ENCODE results near the gene CETN3. TPM values are rescaled to one million over a fixed set of nuclear protein-coding genes. Genes with fewer than 3 reads are reported as not detected.

The CETN3 gene
- total and polyA plus RNA-seq, 2 of the 13 experiments (the other 11 are each of a cell fraction or from before 2014, with no cell fraction given) = 15.4 to 71.5 TPM

DNA sequence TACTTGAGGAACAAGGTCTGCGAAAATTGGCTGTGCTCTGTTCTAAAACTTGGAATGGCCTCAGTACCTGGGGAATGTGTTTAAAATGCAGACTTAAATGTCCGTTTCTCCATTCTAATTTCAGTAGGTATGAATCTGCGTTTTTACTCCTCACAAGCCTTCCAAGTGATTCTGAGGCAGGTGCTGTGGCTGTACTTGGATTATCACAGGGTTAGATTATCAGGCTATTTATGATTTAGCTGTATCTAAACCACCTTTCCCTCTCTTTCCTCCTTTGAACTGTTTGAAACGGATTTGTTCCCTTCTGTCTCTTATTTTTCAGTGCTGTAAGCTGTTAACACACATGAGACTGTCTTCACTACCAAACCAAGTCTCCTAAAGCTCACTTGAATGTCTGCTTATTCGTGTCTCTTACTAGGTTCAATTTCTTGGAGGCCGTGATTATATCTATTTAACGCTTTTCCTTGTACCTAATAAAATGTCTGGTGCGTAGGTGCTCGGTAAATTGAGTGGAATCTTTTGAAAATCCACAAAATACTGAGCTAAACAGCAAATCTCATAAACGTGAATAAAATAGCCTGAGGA lies 714 bp upstream of the CETN3 start (continued):
- TF ChIP-seq TEF (CRISPR knock-in tag; IDR thresholded peaks at IDR 0.05) = no peak
- TF ChIP-seq CHD4 (IDR thresholded peaks at IDR 0.05; ENCODE audit: borderline replicate concordance, low read length) = no peak
- no peak for TF ChIP-seq ZNF383 (CRISPR knock-in tag; IDR thresholded peaks at IDR 0.05; ENCODE audit: borderline replicate concordance)
- 0 out of 2 replicates have a peak, but pooled peaks have one; percentile 21 for TF ChIP-seq ZFP82 (CRISPR knock-in tag; IDR thresholded peaks at IDR 0.05; ENCODE audit: borderline replicate concordance)

GRCh38 chr5:90408571-90409317 lies 812 bp downstream of the CETN3 start:
- Histone ChIP-seq H2AFZ (ENCODE audit: low read length) (peak overlapping the region; percentile 64), H3K4me2 (ENCODE audit: low read depth, low read length) (peak overlapping the region; percentile 95), H3K27me3 (ENCODE audit: control insufficient read depth in 1 of 2, insufficient read depth in 2 of 2, low read length in 2 of 2) (no peaks in the 10 kb centered on the region; a peak in 1 of 5 replicates), H3K4me3 (replicated peaks in 1 of 3; ENCODE audit: insufficient read depth in 1 of 3, low read depth in 2 of 3, low read length in 3 of 3) (peak overlapping the region; percentile 91 to 98 (median 93)), H4K20me1 (ENCODE audit: insufficient read depth, low read length) (no peaks in the 10 kb centered on the region), H3K27ac (ENCODE audit: extremely low read length, insufficient read depth, low read length) (peak overlapping the region; percentile 98), H3K36me3 (replicated peaks in 1 of 2; ENCODE audit: control insufficient read depth in 1 of 2, insufficient read depth in 2 of 2, low read length in 2 of 2) (peaks cover 1 to 16% of the 10 kb centered on the region in 2 experiments; a peak in 4 of 5 replicates), H3K79me2 (ENCODE audit: insufficient read depth, low read length) (peaks cover 15% of the 10 kb centered on the region), H3K9ac (ENCODE audit: insufficient read depth, low read depth, low read length) (peak overlapping the region; percentile 99), H3K4me1 (ENCODE audit: insufficient read depth, low read length) (peaks cover 31% of the 10 kb centered on the region), H3K9me3 (ENCODE audit: low read length) (no peaks in the 10 kb centered on the region)
- 9% methylated on average over 14 of the region's 14 CpGs for WGBS (ENCODE audit: low lambda C conversion rate)
- ChIA-PET POLR2A (interaction anchor here (1.4 to 1.7 kb wide), 3 partner anchors 21 to 122 kb away, joined by 4 to 9 read pairs (median 5); no protein-coding TSS in a partner anchor), CTCF (ENCODE audit: low intra/inter-chr PET ratio, low total read pairs) (no interaction called here)
- TSS peak; percentile 83 for BruUV-seq (replicated peaks)
- peak; percentile 0 for DNase-seq (ENCODE audit: low spot score)
- FAIRE-seq = no peak
- peak; percentile 19 for ATAC-seq
- in situ Hi-C loops (cut with HindIII; ENCODE audit: extremely low pct_ligation_motif_present, low pct_unique_long_range_greater_than_20kb) = no loop called here
- intact Hi-C loops (cut with micrococcal nuclease; ENCODE audit: unreplicated experiment) = loop anchor here (1.0 to 2.0 kb wide), 3 partner anchors 14 to 121 kb away; partner anchors contain the start of genes LYSMD3, MBLAC2 and POLR3G
- TF ChIP-seq ZNF605 (CRISPR knock-in tag; IDR thresholded peaks at IDR 0.05) (peak; percentile 10; the same call in 1 of the 2 replicates), ZNF558 (CRISPR knock-in tag; IDR thresholded peaks at IDR 0.05; ENCODE audit: borderline replicate concordance) (0 out of 2 replicates have a peak, but pooled peaks have one; percentile 4), SIN3B (IDR thresholded peaks at IDR 0.05; ENCODE audit: low read length) (0 out of 2 replicates have a peak, but pooled peaks have one; percentile 14), POLR2AphosphoS5 (IDR thresholded peaks at IDR 0.05; ENCODE audit: low read depth, low read length) (no peak), ZMAT3 (CRISPR knock-in tag; conservative IDR thresholded peaks at IDR 0.05) (0 out of 2 replicates have a peak, but pooled peaks have one; percentile 9), NFIC (IDR thresholded peaks at IDR 0.05; ENCODE audit: low read length) (0 out of 2 replicates have a peak, but pooled peaks have one; percentile 48), RARG (CRISPR knock-in tag; IDR thresholded peaks at IDR 0.05; ENCODE audit: low read depth) (0 out of 2 replicates have a peak, but pooled peaks have one; percentile 9), ZNF20 (CRISPR knock-in tag; IDR thresholded peaks at IDR 0.05) (0 out of 2 replicates have a peak, but pooled peaks have one; percentile 48), POLR2G (IDR thresholded peaks at IDR 0.05; ENCODE audit: low read depth, low read length) (peak; percentile 93; the same call in 1 of the 2 replicates), KAT7 (CRISPR knock-in tag; IDR thresholded peaks at IDR 0.05; ENCODE audit: borderline replicate concordance) (peak; percentile 62; the same call in 1 of the 2 replicates)
- TF ChIP-seq, protein P1, sequence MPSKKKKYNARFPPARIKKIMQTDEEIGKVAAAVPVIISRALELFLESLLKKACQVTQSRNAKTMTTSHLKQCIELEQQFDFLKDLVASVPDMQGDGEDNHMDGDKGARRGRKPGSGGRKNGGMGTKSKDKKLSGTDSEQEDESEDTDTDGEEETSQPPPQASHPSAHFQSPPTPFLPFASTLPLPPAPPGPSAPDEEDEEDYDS (CRISPR knock-in tag; IDR thresholded peaks at IDR 0.05) = 0 out of 2 replicates have a peak, but pooled peaks have one; percentile 24
- TF ChIP-seq, protein P2, sequence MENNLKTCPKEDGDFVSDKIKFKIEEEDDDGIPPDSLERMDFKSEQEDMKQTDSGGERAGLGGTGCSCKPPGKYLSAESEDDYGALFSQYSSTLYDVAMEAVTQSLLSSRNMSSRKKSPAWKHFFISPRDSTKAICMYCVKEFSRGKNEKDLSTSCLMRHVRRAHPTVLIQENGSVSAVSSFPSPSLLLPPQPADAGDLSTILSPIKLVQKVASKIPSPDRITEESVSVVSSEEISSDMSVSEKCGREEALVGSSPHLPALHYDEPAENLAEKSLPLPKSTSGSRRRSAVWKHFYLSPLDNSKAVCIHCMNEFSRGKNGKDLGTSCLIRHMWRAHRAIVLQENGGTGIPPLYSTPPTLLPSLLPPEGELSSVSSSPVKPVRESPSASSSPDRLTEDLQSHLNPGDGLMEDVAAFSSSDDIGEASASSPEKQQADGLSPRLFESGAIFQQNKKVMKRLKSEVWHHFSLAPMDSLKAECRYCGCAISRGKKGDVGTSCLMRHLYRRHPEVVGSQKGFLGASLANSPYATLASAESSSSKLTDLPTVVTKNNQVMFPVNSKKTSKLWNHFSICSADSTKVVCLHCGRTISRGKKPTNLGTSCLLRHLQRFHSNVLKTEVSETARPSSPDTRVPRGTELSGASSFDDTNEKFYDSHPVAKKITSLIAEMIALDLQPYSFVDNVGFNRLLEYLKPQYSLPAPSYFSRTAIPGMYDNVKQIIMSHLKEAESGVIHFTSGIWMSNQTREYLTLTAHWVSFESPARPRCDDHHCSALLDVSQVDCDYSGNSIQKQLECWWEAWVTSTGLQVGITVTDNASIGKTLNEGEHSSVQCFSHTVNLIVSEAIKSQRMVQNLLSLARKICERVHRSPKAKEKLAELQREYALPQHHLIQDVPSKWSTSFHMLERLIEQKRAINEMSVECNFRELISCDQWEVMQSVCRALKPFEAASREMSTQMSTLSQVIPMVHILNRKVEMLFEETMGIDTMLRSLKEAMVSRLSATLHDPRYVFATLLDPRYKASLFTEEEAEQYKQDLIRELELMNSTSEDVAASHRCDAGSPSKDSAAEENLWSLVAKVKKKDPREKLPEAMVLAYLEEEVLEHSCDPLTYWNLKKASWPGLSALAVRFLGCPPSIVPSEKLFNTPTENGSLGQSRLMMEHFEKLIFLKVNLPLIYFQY (CRISPR knock-in tag; IDR thresholded peaks at IDR 0.05; ENCODE audit: borderline replicate concordance) = peak; percentile 39; the same call in 1 of the 2 replicates

All from HepG2 (cell line).